ENCODE results near the gene IGFL4.

The IGFL4 gene

GRCh38 chr19:46069806-46070341 lies 29.1 kb upstream of the IGFL4 start (continued):
- TF ChIP-seq CTCF (tag by site-specific recombination; IDR thresholded peaks at IDR 0.05) (no peak), BCL6B (tag by site-specific recombination; IDR thresholded peaks at IDR 0.05) (no peak), ZNF660 (tag by site-specific recombination; IDR thresholded peaks at IDR 0.05) (0 out of 2 replicates have a peak, but pooled peaks have one; percentile 18), HIC1 (tag by site-specific recombination; IDR thresholded peaks at IDR 0.05) (no peak), ATF2 (tag by site-specific recombination; IDR thresholded peaks at IDR 0.05; ENCODE audit: low read depth) (peak; percentile 62; the same call in 1 of the 2 replicates), TSHZ1 (tag by site-specific recombination; IDR thresholded peaks at IDR 0.05; ENCODE audit: borderline replicate concordance) (no peak)

GRCh38 chr19:46068345-46069258 lies 27.8 kb upstream of the IGFL4 start:
- no peak overlapping the region for H3K27ac ChIP-seq (ENCODE audit: extremely low read depth, low read depth, low read length)
- H3K36me3 ChIP-seq (ENCODE audit: control insufficient read depth in 2 of 2, insufficient read depth in 1 of 2, low read length in 2 of 2) = no peaks in the 10 kb centered on the region
- peaks cover 27% of the 10 kb centered on the region for H3K4me1 ChIP-seq (ENCODE audit: control insufficient read depth, insufficient read depth, low read length)
- no peak overlapping the region for H3K4me3 ChIP-seq (ENCODE audit: low read depth, low read length)
- POLR2A ChIA-PET = interaction anchor here (0.6 to 1.4 kb wide), 5 partner anchors 8 to 73 kb away, joined by 3 to 5 read pairs (median 4); partner anchors contain the start of genes CCDC61 and IGFL4
- CTCF ChIA-PET = interaction anchor here (0.6 to 5.2 kb wide), 8 partner anchors 8 to 212 kb away, joined by 3 to 42 read pairs (median 4); partner anchors contain the start of gene MYPOP
- H3K9me3 ChIP-seq (ENCODE audit: control insufficient read depth, insufficient read depth, low read depth, low read length) = no peaks in the 10 kb centered on the region
- no peak for TF ChIP-seq ZNF785 (tag by site-specific recombination; IDR thresholded peaks at IDR 0.05)
- no peak for TF ChIP-seq ZNF654 (tag by site-specific recombination; IDR thresholded peaks at IDR 0.05; ENCODE audit: low read depth)
- no peak for TF ChIP-seq ZNF792 (tag by site-specific recombination; IDR thresholded peaks at IDR 0.05)
- no peak for TF ChIP-seq SETDB1 (IDR thresholded peaks at IDR 0.05; ENCODE audit: insufficient read length, low read length)
- peak; percentile 33; the same call in 1 of the 2 replicates for TF ChIP-seq HOXD13 (CRISPR knock-in tag; IDR thresholded peaks at IDR 0.05; ENCODE audit: borderline replicate concordance)
- no peak for TF ChIP-seq ZNF26 (tag by site-specific recombination; IDR thresholded peaks at IDR 0.05)
- TF ChIP-seq SP7 (tag by site-specific recombination; IDR thresholded peaks at IDR 0.05) = peak; percentile 82
- no peak for TF ChIP-seq ZNF488 (tag by site-specific recombination; IDR thresholded peaks at IDR 0.05)
- no peak for TF ChIP-seq ZNF600 (tag by site-specific recombination; IDR thresholded peaks at IDR 0.05)
- no peak for TF ChIP-seq ZNF521 (tag by site-specific recombination; IDR thresholded peaks at IDR 0.05)
- TF ChIP-seq ZNF214 (tag by site-specific recombination; IDR thresholded peaks at IDR 0.05; ENCODE audit: borderline replicate concordance) = no peak
- no peak for TF ChIP-seq ZNF248 (tag by site-specific recombination; IDR thresholded peaks at IDR 0.05)
- TF ChIP-seq PRDM1 (tag by site-specific recombination; IDR thresholded peaks at IDR 0.05) = no peak
- TF ChIP-seq ZBTB1 (tag by site-specific recombination; IDR thresholded peaks at IDR 0.05) = no peak
- TF ChIP-seq WT1 (tag by site-specific recombination; IDR thresholded peaks at IDR 0.05) = peak; percentile 50; the same call in 1 of the 2 replicates
